Activated T-helper 17 cell treated with anti-CD3 and anti-CD28 coated beads, Interleukin-2, amount 50 U/mL, for 72 hours (primary cell): Measurements from ENCODE around the gene TGFBR2. TPM values are rescaled to one million over a fixed set of nuclear protein-coding genes. Genes with fewer than 3 reads are reported as not detected.
A peak's percentile ranks its signal among the peaks of the same experiment; 100 is the strongest.

ENCODE experiments used
- ATAC-seq: fragments of 150-1000 bp; cut with Tn5 transposase; replicated peaks from 2 replicates; pipeline ENCODE4 v1.10.0; 2021; ENCODE audit warnings: mild to moderate bottlenecking, moderate library complexity
- H3K27ac Mint-ChIP-seq: one replicate; pipeline ENCODE4 v1.8.0; 2022; ENCODE audit warnings: mixed read lengths
- H3K27me3 Mint-ChIP-seq: one replicate; pipeline ENCODE4 v1.8.0; 2022; ENCODE audit warnings: mixed read lengths
- H3K36me3 Mint-ChIP-seq: one replicate; pipeline ENCODE4 v1.8.0; 2022; ENCODE audit warnings: low read depth, mild to moderate bottlenecking, mixed read lengths
- H3K4me1 Mint-ChIP-seq: one replicate; pipeline ENCODE4 v1.8.0; 2022; ENCODE audit warnings: mixed read lengths
- H3K4me3 Mint-ChIP-seq: one replicate; pipeline ENCODE4 v1.8.0; 2022; ENCODE audit warnings: mild to moderate bottlenecking, mixed read lengths
- H3K9me3 Mint-ChIP-seq: one replicate; pipeline ENCODE4 v1.8.0; 2022; ENCODE audit warnings: mixed read lengths
- total RNA-seq, 2 donors: library from RNA; stranded (reverse); gene quantifications; one replicate each; pipeline ENCODE4 v1.2.3, GENCODE V29; 2022

Gene TGFBR2
- total RNA-seq, 2 donors from 2014 or later: 51.2 to 63.2 TPM

- H3K36me3 Mint-ChIP-seq: peaks cover 99% of the 10 kb centered on the region
- H3K27me3 Mint-ChIP-seq: no peaks in the 10 kb centered on the region
- ATAC-seq: peak; percentile 92
- H3K4me1 Mint-ChIP-seq: peaks cover 67% of the 10 kb centered on the region
- peak overlapping the region; percentile 73 for H3K4me3 Mint-ChIP-seq
- no peaks in the 10 kb centered on the region for H3K9me3 Mint-ChIP-seq
- peak overlapping the region; percentile 83 for H3K27ac Mint-ChIP-seq
These were observed 76.2 kb downstream of the TGFBR2 start for GRCh38 chr3:30682434-30683155.

- Mint-ChIP-seq H3K4me3 (peak overlapping the region; percentile 73), H3K9me3 (no peaks in the 10 kb centered on the region), H3K27me3 (no peaks in the 10 kb centered on the region), H3K4me1 (peaks cover 69% of the 10 kb centered on the region), H3K27ac (peak overlapping the region; percentile 71), H3K36me3 (peaks cover 99% of the 10 kb centered on the region)
- ATAC-seq: no peak
These were observed 77.4 kb downstream of the TGFBR2 start for GRCh38 chr3:30683769-30684168.

DNA sequence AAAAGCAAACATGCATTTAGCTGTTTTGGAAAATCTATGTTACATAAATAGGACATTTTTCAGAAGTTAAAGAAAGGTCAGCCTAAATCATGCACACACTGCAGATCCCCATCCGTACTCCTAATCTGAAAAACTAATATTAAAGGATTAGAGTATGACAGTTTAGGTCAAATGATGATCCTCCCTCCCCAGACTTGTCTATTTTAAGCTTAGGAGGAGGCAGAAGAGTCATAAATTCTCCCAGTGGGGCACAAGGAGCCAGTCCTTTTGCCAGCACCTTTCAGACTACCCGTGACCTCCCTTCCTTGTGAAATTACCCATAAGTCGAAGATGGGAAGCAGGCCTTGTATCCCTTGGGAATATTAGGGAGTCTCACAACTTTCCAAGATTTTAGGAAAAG is 78.0 kb downstream of the TGFBR2 start:
- Mint-ChIP-seq H3K27ac (peak overlapping the region; percentile 71), H3K27me3 (no peaks in the 10 kb centered on the region), H3K4me3 (peak overlapping the region; percentile 73), H3K9me3 (no peaks in the 10 kb centered on the region), H3K36me3 (peaks cover 99% of the 10 kb centered on the region), H3K4me1 (peaks cover 69% of the 10 kb centered on the region)
- ATAC-seq: no peak

- peak overlapping the region; percentile 19 for H3K4me3 Mint-ChIP-seq
- H3K4me1 Mint-ChIP-seq: peaks cover 65% of the 10 kb centered on the region
- no peaks in the 10 kb centered on the region for H3K9me3 Mint-ChIP-seq
- H3K27me3 Mint-ChIP-seq: no peaks in the 10 kb centered on the region
- H3K36me3 Mint-ChIP-seq: peaks cover 99% of the 10 kb centered on the region
- peak overlapping the region; percentile 71 for H3K27ac Mint-ChIP-seq
- ATAC-seq: peak; percentile 6
These were observed 78.9 kb downstream of the TGFBR2 start for GRCh38 chr3:30685267-30685667.

DNA sequence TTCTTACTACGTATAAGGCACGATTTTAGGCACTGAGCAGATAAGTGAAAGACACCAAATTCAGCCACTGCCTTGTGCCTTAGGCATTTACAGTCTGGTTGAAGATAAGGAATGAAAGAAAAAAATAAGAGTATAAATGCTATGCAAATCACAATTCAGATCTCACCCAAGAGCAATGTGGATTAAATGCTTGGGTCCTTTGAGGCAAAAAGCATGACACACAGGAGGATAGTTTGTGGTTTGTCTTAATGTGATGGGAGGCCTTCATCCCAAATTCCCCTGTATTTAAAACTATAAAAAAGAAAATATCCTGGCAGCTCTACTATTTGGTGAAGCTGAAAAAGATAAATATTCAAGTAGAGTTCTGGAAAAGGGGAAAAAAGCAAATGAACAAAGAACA is 79.8 kb downstream of the TGFBR2 start:
- Mint-ChIP-seq H3K27ac (peak overlapping the region; percentile 11), H3K9me3 (no peaks in the 10 kb centered on the region), H3K4me1 (peaks cover 64% of the 10 kb centered on the region), H3K27me3 (no peaks in the 10 kb centered on the region), H3K4me3 (no peak overlapping the region), H3K36me3 (peaks cover 99% of the 10 kb centered on the region)
- ATAC-seq: no peak

GRCh38 chr3:30686799-30687198 is 80.4 kb downstream of the TGFBR2 start:
- Mint-ChIP-seq H3K27ac (peak overlapping the region; percentile 11), H3K36me3 (peaks cover 99% of the 10 kb centered on the region), H3K27me3 (no peaks in the 10 kb centered on the region), H3K4me1 (peaks cover 58% of the 10 kb centered on the region), H3K4me3 (no peak overlapping the region), H3K9me3 (no peaks in the 10 kb centered on the region)
- no peak for ATAC-seq

DNA sequence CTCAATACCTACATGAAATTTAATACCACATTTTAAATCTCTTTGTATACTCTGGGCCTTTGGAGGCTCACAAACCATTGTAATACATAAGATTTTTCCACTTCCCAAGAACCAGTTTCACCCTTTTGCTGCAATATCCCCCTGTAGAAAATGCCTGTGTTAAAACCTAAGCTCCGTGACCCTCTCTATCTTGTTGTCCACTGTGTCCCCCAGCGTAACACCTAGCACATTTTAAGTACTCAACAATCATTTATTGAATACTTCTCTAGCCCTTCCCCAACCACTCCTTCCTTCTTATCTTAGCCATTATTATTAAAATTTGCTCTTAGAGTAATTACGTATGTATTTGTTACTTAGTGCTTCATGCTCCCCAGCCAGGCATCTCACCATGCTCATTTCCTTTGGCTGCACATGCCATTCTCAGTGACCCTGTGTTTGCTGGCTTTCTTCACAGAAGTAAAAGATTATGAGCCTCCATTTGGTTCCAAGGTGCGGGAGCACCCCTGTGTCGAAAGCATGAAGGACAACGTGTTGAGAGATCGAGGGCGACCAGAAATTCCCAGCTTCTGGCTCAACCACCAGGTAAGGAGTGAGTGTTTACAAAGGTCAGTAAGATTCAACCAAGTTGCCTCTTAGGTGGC is 81.6 kb downstream of the TGFBR2 start:
- Mint-ChIP-seq H3K27ac (peak overlapping the region; percentile 81), H3K4me1 (peaks cover 48% of the 10 kb centered on the region), H3K27me3 (no peaks in the 10 kb centered on the region), H3K4me3 (peak overlapping the region; percentile 51), H3K36me3 (peaks cover 99% of the 10 kb centered on the region), H3K9me3 (no peaks in the 10 kb centered on the region)
- ATAC-seq: no peak

- H3K9me3 Mint-ChIP-seq: no peaks in the 10 kb centered on the region
- peak overlapping the region; percentile 81 for H3K27ac Mint-ChIP-seq
- no peaks in the 10 kb centered on the region for H3K27me3 Mint-ChIP-seq
- H3K4me3 Mint-ChIP-seq: peak overlapping the region; percentile 51
- peak; percentile 84 for ATAC-seq
- peaks cover 99% of the 10 kb centered on the region for H3K36me3 Mint-ChIP-seq
- H3K4me1 Mint-ChIP-seq: peaks cover 42% of the 10 kb centered on the region
These were observed 82.6 kb downstream of the TGFBR2 start for GRCh38 chr3:30688776-30689641.

GRCh38 chr3:30690199-30690598 is 83.8 kb downstream of the TGFBR2 start:
- no peaks in the 10 kb centered on the region for H3K27me3 Mint-ChIP-seq
- H3K27ac Mint-ChIP-seq: peak overlapping the region; percentile 69
- ATAC-seq: no peak
- no peaks in the 10 kb centered on the region for H3K9me3 Mint-ChIP-seq
- peaks cover 36% of the 10 kb centered on the region for H3K4me1 Mint-ChIP-seq
- peaks cover 99% of the 10 kb centered on the region for H3K36me3 Mint-ChIP-seq
- no peak overlapping the region for H3K4me3 Mint-ChIP-seq

DNA sequence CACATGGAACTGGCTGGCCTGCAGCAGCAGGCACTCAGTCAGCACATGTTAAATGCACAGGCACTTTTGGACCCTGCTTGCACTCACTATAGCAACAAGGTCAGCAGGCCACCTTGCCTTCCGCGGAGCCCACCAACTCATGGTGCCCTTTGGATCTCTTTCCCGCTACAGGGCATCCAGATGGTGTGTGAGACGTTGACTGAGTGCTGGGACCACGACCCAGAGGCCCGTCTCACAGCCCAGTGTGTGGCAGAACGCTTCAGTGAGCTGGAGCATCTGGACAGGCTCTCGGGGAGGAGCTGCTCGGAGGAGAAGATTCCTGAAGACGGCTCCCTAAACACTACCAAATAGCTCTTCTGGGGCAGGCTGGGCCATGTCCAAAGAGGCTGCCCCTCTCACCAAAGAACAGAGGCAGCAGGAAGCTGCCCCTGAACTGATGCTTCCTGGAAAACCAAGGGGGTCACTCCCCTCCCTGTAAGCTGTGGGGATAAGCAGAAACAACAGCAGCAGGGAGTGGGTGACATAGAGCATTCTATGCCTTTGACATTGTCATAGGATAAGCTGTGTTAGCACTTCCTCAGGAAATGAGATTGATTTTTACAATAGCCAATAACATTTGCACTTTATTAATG is 85.0 kb downstream of the TGFBR2 start:
- Mint-ChIP-seq H3K27ac (no peak overlapping the region), H3K36me3 (peaks cover 99% of the 10 kb centered on the region), H3K9me3 (no peaks in the 10 kb centered on the region), H3K4me1 (peaks cover 31% of the 10 kb centered on the region), H3K27me3 (no peaks in the 10 kb centered on the region), H3K4me3 (no peak overlapping the region)
- no peak for ATAC-seq

GRCh38 chr3:30691944-30692343 is 85.5 kb downstream of the TGFBR2 start:
- H3K9me3 Mint-ChIP-seq: no peaks in the 10 kb centered on the region

DNA sequence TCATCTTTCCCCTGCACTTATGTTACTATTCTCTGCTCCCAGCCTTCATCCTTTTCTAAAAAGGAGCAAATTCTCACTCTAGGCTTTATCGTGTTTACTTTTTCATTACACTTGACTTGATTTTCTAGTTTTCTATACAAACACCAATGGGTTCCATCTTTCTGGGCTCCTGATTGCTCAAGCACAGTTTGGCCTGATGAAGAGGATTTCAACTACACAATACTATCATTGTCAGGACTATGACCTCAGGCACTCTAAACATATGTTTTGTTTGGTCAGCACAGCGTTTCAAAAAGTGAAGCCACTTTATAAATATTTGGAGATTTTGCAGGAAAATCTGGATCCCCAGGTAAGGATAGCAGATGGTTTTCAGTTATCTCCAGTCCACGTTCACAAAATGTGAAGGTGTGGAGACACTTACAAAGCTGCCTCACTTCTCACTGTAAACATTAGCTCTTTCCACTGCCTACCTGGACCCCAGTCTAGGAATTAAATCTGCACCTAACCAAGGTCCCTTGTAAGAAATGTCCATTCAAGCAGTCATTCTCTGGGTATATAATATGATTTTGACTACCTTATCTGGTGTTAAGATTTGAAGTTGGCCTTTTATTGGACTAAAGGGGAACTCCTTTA is 86.2 kb downstream of the TGFBR2 start:
- no peaks in the 10 kb centered on the region for H3K9me3 Mint-ChIP-seq
- H3K4me1 Mint-ChIP-seq: peaks cover 23% of the 10 kb centered on the region
- ATAC-seq: no peak
- peak overlapping the region; percentile 17 for H3K27ac Mint-ChIP-seq
- no peak overlapping the region for H3K4me3 Mint-ChIP-seq
- H3K27me3 Mint-ChIP-seq: no peaks in the 10 kb centered on the region
- H3K36me3 Mint-ChIP-seq: peaks cover 99% of the 10 kb centered on the region

More at GRCh38 chr3:30691944-30692343, 85.5 kb downstream of the TGFBR2 start:
- no peak for ATAC-seq
- Mint-ChIP-seq H3K4me3 (no peak overlapping the region), H3K27me3 (no peaks in the 10 kb centered on the region), H3K36me3 (peaks cover 99% of the 10 kb centered on the region), H3K27ac (peak overlapping the region; percentile 17), H3K4me1 (peaks cover 26% of the 10 kb centered on the region)

DNA sequence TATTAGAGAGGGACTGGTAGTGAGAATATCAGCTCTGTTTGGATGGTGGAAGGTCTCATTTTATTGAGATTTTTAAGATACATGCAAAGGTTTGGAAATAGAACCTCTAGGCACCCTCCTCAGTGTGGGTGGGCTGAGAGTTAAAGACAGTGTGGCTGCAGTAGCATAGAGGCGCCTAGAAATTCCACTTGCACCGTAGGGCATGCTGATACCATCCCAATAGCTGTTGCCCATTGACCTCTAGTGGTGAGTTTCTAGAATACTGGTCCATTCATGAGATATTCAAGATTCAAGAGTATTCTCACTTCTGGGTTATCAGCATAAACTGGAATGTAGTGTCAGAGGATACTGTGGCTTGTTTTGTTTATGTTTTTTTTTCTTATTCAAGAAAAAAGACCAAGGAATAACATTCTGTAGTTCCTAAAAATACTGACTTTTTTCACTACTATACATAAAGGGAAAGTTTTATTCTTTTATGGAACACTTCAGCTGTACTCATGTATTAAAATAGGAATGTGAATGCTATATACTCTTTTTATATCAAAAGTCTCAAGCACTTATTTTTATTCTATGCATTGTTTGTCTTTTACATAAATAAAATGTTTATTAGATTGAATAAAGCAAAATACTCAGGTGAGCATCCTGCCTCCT is 87.2 kb downstream of the TGFBR2 start:
- H3K4me1 Mint-ChIP-seq: peaks cover 16% of the 10 kb centered on the region
- no peak overlapping the region for H3K4me3 Mint-ChIP-seq
- no peaks in the 10 kb centered on the region for H3K27me3 Mint-ChIP-seq
- no peak overlapping the region for H3K27ac Mint-ChIP-seq
- no peaks in the 10 kb centered on the region for H3K9me3 Mint-ChIP-seq
- peaks cover 99% of the 10 kb centered on the region for H3K36me3 Mint-ChIP-seq
- ATAC-seq: peak; percentile 84
